AG09319 (cell line): Measurements from ENCODE around the gene FNDC10.

Experiments used
- DNase-seq: peaks from one replicate; pipeline ENCODE4 v3.0.0-alpha.2; 2010; ENCODE audit warnings: low read depth; ENCODE audit errors: extremely low read depth
- TF ChIP-seq, protein P1 (sequence below): IDR thresholded peaks from 2 replicates; pipeline ENCODE4 v1.5.1; 2011; ENCODE audit warnings: low read depth, mild to moderate bottlenecking, inconsistent platforms, low read length, moderate library complexity

The FNDC10 gene

DNA sequence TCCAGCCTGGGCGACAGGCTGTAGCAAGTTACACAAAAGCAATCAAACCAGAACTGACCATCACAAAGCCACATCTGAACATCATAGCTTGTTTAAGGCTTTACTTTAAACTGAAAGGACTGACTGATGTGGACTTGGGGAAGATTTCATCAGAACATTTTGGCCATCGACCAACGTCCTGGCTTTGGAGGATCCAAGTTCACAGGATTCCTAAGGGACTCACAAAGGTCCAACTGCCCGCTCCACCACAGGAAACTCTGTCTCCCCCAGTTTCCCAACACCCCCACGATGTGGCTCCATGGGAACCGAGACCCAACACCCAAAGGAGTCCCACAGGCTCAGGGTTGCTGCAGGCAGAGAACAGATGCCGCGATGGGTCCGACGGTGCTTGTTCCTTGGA, 34.6 kb downstream of the FNDC10 start:
- DNase-seq: no peak
- TF ChIP-seq, protein P1, sequence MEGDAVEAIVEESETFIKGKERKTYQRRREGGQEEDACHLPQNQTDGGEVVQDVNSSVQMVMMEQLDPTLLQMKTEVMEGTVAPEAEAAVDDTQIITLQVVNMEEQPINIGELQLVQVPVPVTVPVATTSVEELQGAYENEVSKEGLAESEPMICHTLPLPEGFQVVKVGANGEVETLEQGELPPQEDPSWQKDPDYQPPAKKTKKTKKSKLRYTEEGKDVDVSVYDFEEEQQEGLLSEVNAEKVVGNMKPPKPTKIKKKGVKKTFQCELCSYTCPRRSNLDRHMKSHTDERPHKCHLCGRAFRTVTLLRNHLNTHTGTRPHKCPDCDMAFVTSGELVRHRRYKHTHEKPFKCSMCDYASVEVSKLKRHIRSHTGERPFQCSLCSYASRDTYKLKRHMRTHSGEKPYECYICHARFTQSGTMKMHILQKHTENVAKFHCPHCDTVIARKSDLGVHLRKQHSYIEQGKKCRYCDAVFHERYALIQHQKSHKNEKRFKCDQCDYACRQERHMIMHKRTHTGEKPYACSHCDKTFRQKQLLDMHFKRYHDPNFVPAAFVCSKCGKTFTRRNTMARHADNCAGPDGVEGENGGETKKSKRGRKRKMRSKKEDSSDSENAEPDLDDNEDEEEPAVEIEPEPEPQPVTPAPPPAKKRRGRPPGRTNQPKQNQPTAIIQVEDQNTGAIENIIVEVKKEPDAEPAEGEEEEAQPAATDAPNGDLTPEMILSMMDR: no peak

DNA sequence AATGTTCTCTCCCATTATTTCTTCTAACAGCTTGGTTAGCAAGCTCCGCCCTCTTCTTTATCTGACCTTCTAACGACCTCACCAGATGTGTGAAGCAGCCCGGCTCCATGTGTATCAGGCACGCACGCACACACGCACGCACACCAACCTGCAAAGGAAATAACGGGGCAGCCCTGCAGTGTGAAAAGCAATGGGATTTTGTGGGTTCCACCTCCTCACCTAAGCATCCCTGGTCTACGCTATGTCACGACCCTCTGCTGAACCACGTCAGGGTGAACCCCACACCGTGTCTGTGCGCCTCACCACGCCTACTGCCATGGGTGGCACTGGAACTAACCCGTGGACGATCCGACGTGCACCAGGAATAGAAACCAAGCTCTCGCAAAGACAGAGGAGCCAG, 35.7 kb downstream of the FNDC10 start:
- no peak for DNase-seq
- TF ChIP-seq, protein P1: no peak

DNA sequence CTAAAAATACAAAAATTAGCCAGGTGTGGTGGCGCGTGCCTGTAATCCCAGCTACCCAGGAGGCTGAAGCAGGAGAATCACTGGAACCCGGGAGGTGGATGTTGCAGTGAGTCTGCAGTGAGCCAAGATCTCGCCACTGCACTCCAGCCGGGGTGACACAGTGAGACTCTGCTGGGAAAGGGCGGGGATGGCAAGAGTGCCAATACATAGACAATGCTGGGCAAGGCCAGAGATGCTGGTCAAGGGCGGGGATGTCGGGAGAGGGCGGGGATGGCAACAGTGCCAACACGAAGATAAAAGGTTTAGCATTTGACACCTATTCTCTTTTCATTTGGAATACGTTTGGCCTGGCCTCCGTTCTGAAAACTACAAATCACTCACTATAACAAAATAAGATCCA, 36.2 kb downstream of the FNDC10 start:
- TF ChIP-seq, protein P1: no peak
- no peak for DNase-seq

DNA sequence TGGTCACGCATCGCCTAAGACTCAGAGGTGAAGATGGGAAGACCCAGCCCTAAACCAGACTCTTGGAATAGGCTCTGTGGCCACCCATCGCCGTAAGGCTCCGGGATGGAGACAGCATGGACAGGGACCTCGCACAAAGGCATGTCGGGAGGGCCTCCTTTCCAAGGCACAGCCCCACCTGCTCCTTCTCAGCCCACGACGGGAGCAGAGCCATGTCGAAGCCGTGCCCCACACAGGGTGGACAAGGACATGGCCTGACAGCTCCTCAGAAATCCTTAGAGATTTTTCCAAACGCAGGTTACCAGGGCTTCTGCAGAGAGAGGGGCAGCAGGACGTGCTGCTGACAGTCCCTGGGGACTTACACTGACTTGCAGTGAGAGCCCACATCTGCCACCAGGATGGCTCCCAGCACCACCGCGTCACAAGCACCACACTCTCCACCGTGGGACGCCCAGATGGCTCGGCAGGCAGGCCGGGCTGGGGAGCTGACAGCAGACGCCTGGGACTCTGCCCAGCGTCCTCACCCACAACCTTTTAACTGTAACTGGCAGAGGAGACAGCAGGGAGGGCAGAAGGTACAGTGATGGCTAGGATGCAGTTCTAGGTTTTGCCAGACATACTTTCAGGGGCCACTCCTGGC, 37.3 kb downstream of the FNDC10 start:
- DNase-seq: no peak
- TF ChIP-seq, protein P1: no peak

DNA sequence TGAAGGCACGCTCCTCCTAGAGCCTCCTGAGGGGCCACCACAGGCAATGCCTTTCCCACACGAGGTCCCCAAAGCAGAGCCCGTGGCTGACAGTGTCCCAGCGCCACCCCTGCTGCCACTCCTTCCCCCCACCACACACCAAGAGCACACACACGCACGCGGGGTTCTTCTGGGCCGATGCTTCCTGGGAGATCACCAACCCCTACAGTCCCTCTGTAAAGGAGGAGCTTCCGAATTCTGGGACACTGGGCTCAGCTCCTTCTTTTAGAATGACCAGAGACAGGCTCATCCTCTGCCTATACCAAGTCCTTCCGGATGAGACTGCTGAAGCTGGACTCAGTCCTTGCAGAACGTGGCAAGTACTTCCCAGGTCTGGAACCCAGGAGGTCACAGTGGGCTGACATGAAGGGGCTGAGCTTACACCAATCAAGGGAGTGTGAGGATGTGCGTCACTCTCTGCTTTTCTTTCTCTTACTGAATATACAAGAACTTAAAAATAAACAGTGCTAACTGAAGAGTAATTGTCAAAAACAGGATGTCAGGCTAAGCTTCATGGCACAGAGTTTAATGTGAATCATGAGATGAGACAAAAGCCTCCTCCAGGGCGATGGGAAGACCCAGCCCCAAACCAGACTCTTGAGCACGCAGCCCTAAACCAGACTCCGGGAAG, 38.0 kb downstream of the FNDC10 start:
- TF ChIP-seq, protein P1: no peak
- DNase-seq: no peak

DNA sequence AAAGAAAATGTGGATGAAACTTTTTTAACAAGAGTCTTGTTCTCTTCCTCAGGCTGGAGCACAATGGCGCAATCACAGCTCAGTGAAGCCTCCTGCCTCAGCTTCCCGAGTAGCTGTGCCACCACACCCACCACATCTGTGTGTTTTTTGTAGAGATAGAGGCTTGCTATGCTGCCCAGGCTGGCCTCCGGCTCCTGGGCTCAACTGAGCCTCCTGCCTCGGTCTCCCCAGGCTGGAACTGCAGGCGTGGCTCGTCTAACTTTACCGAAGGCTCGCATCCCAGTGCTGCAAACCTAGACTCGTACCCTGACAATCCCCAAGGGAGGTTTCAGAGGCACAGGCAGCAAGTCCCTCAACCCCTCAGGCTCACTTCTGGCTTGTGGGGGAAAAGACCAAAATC, 39.8 kb downstream of the FNDC10 start:
- no peak for DNase-seq

DNA sequence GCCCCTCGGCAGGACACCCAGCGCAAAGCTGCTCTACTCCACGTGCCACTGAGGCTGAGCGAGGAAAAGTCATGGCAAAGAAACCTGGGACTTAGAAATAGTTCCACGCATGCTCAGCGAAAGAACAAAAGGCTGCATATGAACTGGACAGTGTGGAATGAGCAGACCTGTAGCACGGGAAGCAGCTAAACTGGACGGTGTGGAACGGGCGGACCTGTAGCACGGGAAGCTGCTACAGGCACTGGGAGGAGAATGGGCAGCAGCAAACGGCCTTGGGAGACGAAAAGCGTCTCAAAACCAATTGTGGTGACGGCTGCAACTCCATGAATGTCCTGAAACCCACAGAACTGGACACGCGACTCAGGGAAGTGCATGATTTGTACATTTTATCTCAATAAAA, 40.9 kb downstream of the FNDC10 start:
- TF ChIP-seq, protein P1: no peak
- no peak for DNase-seq

More for the DNA sequence above, 39.8 kb downstream of the FNDC10 start:
- TF ChIP-seq, protein P1: no peak
